ENCODE results near the gene RILPL2. TPM values are rescaled to one million over a fixed set of nuclear protein-coding genes. Genes with fewer than 3 reads are reported as not detected.

Gene RILPL2
- total and polyA plus RNA-seq, 2 of the 13 experiments (the other 11 are each of a cell fraction or from before 2014, with no cell fraction given), result 2.7 to 8.1 TPM

- TF ChIP-seq, protein P1, sequence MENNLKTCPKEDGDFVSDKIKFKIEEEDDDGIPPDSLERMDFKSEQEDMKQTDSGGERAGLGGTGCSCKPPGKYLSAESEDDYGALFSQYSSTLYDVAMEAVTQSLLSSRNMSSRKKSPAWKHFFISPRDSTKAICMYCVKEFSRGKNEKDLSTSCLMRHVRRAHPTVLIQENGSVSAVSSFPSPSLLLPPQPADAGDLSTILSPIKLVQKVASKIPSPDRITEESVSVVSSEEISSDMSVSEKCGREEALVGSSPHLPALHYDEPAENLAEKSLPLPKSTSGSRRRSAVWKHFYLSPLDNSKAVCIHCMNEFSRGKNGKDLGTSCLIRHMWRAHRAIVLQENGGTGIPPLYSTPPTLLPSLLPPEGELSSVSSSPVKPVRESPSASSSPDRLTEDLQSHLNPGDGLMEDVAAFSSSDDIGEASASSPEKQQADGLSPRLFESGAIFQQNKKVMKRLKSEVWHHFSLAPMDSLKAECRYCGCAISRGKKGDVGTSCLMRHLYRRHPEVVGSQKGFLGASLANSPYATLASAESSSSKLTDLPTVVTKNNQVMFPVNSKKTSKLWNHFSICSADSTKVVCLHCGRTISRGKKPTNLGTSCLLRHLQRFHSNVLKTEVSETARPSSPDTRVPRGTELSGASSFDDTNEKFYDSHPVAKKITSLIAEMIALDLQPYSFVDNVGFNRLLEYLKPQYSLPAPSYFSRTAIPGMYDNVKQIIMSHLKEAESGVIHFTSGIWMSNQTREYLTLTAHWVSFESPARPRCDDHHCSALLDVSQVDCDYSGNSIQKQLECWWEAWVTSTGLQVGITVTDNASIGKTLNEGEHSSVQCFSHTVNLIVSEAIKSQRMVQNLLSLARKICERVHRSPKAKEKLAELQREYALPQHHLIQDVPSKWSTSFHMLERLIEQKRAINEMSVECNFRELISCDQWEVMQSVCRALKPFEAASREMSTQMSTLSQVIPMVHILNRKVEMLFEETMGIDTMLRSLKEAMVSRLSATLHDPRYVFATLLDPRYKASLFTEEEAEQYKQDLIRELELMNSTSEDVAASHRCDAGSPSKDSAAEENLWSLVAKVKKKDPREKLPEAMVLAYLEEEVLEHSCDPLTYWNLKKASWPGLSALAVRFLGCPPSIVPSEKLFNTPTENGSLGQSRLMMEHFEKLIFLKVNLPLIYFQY (CRISPR knock-in tag; IDR thresholded peaks at IDR 0.05; ENCODE audit: borderline replicate concordance), result 0 out of 2 replicates have a peak, but pooled peaks have one; percentile 14
- 0 out of 2 replicates have a peak, but pooled peaks have one; percentile 39 for TF ChIP-seq ZNF572 (CRISPR knock-in tag; IDR thresholded peaks at IDR 0.05)
- no peak for TF ChIP-seq GZF1 (CRISPR knock-in tag; IDR thresholded peaks at IDR 0.05)
- TF ChIP-seq PLRG1 (conservative IDR thresholded peaks at IDR 0.05), result no peak
- TF ChIP-seq ZNF780A (CRISPR knock-in tag; IDR thresholded peaks at IDR 0.05), result no peak
- TF ChIP-seq PITX1 (CRISPR knock-in tag; IDR thresholded peaks at IDR 0.05), result peak; percentile 45; the same call in 1 of the 2 replicates
- TF ChIP-seq ZNF292 (CRISPR knock-in tag; IDR thresholded peaks at IDR 0.05; ENCODE audit: borderline replicate concordance, low read depth), result peak; percentile 24; the same call in 1 of the 2 replicates
- no peak for TF ChIP-seq SMC3 (IDR thresholded peaks at IDR 0.05; ENCODE audit: low read length)
- TF ChIP-seq, protein P2, sequence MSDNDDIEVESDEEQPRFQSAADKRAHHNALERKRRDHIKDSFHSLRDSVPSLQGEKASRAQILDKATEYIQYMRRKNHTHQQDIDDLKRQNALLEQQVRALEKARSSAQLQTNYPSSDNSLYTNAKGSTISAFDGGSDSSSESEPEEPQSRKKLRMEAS (IDR thresholded peaks at IDR 0.05), result no peak
- TF ChIP-seq RFXAP (CRISPR knock-in tag; IDR thresholded peaks at IDR 0.05; ENCODE audit: borderline replicate concordance), result no peak
- peak; percentile 20; the same call in 1 of the 2 replicates for TF ChIP-seq ZNF263 (CRISPR knock-in tag; IDR thresholded peaks at IDR 0.05)
- TF ChIP-seq NONO (IDR thresholded peaks at IDR 0.05), result no peak
- no peak for TF ChIP-seq NONO (CRISPR knock-in tag; conservative IDR thresholded peaks at IDR 0.05)
- TF ChIP-seq, protein P3, sequence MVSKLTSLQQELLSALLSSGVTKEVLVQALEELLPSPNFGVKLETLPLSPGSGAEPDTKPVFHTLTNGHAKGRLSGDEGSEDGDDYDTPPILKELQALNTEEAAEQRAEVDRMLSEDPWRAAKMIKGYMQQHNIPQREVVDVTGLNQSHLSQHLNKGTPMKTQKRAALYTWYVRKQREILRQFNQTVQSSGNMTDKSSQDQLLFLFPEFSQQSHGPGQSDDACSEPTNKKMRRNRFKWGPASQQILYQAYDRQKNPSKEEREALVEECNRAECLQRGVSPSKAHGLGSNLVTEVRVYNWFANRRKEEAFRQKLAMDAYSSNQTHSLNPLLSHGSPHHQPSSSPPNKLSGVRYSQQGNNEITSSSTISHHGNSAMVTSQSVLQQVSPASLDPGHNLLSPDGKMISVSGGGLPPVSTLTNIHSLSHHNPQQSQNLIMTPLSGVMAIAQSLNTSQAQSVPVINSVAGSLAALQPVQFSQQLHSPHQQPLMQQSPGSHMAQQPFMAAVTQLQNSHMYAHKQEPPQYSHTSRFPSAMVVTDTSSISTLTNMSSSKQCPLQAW (CRISPR knock-in tag; IDR thresholded peaks at IDR 0.05), result peak; percentile 76
- peak; percentile 47 for TF ChIP-seq NR2F6 (IDR thresholded peaks at IDR 0.05)
- TF ChIP-seq NR2F6 (CRISPR knock-in tag; IDR thresholded peaks at IDR 0.05), result peak; percentile 27; the same call in 1 of the 2 replicates
- TF ChIP-seq ZNF556 (CRISPR knock-in tag; IDR thresholded peaks at IDR 0.05; ENCODE audit: borderline replicate concordance), result no peak
- peak; percentile 73; the same call in 1 of the 2 replicates for TF ChIP-seq ZNF136 (CRISPR knock-in tag; IDR thresholded peaks at IDR 0.05; ENCODE audit: low read depth)
- peak; percentile 39; the same call in 1 of the 2 replicates for TF ChIP-seq DRAP1 (CRISPR knock-in tag; IDR thresholded peaks at IDR 0.05)
- TF ChIP-seq, protein P4, sequence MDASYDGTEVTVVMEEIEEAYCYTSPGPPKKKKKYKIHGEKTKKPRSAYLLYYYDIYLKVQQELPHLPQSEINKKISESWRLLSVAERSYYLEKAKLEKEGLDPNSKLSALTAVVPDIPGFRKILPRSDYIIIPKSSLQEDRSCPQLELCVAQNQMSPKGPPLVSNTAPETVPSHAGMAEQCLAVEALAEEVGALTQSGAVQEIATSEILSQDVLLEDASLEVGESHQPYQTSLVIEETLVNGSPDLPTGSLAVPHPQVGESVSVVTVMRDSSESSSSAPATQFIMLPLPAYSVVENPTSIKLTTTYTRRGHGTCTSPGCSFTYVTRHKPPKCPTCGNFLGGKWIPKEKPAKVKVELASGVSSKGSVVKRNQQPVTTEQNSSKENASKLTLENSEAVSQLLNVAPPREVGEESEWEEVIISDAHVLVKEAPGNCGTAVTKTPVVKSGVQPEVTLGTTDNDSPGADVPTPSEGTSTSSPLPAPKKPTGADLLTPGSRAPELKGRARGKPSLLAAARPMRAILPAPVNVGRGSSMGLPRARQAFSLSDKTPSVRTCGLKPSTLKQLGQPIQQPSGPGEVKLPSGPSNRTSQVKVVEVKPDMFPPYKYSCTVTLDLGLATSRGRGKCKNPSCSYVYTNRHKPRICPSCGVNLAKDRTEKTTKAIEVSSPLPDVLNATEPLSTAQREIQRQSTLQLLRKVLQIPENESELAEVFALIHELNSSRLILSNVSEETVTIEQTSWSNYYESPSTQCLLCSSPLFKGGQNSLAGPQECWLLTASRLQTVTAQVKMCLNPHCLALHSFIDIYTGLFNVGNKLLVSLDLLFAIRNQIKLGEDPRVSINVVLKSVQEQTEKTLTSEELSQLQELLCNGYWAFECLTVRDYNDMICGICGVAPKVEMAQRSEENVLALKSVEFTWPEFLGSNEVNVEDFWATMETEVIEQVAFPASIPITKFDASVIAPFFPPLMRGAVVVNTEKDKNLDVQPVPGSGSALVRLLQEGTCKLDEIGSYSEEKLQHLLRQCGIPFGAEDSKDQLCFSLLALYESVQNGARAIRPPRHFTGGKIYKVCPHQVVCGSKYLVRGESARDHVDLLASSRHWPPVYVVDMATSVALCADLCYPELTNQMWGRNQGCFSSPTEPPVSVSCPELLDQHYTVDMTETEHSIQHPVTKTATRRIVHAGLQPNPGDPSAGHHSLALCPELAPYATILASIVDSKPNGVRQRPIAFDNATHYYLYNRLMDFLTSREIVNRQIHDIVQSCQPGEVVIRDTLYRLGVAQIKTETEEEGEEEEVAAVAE (CRISPR knock-in tag; IDR thresholded peaks at IDR 0.05; ENCODE audit: borderline replicate concordance), result peak; percentile 91
- TF ChIP-seq CHD2 (IDR thresholded peaks at IDR 0.05; ENCODE audit: low read depth, low read length), result no peak
- TF ChIP-seq ZFY (CRISPR knock-in tag; IDR thresholded peaks at IDR 0.05), result peak; percentile 44; the same call in 1 of the 2 replicates
Observed at GRCh38 chr12:123449249-123449733, 12.8 kb upstream of the RILPL2 start (continued).

Measured in HepG2 (cell line).